ENCODE results near the gene PAXX. TPM values are rescaled to one million over a fixed set of nuclear protein-coding genes. Genes with fewer than 3 reads are reported as not detected.

The PAXX gene
- total RNA-seq, 1 donor: 16.6 TPM

DNA sequence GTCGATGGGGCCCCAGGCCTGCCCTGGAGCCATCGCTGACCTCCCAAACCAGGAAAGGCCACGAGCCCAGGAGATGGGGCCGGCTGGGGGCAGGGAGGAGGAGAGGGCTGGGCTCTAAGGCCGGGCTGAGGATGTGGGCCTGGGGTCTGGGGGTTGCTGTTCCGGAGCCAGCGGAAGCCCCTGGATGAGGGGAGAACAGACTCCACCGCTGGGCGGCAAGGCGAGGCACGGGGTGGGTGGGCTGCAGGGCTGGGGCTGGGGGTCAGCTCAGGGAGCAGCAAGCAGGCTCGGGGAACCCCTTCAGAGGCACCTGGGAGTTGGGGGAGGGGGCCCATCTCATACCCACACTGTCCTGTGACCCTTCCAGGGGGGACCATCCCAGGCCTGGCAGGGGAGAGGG lies 28.5 kb upstream of the PAXX start:
- Histone ChIP-seq H3K4me3 (ENCODE audit: insufficient read depth, low read length) (no peak overlapping the region), H3K27me3 (ENCODE audit: insufficient read depth, low read length) (peaks cover 2% of the 10 kb centered on the region), H3K4me1 (ENCODE audit: insufficient read depth, low read length) (no peaks in the 10 kb centered on the region), H2AFZ (ENCODE audit: low read length) (no peak overlapping the region), H3K36me3 (ENCODE audit: insufficient read depth, low read length) (no peaks in the 10 kb centered on the region), H3K79me2 (ENCODE audit: insufficient read depth, low read length) (no peaks in the 10 kb centered on the region), H4K20me1 (ENCODE audit: insufficient read depth, low read length) (no peaks in the 10 kb centered on the region), H3K4me2 (ENCODE audit: insufficient read depth, low read length) (no peak overlapping the region), H3K27ac (ENCODE audit: low read depth, low read length) (no peak overlapping the region), H3K9me3 (ENCODE audit: low read depth, low read length) (no peaks in the 10 kb centered on the region)
- no peak for DNase-seq (ENCODE audit: insufficient read length, low spot score, missing footprints)
- TF ChIP-seq, protein P1, sequence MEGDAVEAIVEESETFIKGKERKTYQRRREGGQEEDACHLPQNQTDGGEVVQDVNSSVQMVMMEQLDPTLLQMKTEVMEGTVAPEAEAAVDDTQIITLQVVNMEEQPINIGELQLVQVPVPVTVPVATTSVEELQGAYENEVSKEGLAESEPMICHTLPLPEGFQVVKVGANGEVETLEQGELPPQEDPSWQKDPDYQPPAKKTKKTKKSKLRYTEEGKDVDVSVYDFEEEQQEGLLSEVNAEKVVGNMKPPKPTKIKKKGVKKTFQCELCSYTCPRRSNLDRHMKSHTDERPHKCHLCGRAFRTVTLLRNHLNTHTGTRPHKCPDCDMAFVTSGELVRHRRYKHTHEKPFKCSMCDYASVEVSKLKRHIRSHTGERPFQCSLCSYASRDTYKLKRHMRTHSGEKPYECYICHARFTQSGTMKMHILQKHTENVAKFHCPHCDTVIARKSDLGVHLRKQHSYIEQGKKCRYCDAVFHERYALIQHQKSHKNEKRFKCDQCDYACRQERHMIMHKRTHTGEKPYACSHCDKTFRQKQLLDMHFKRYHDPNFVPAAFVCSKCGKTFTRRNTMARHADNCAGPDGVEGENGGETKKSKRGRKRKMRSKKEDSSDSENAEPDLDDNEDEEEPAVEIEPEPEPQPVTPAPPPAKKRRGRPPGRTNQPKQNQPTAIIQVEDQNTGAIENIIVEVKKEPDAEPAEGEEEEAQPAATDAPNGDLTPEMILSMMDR (IDR thresholded peaks at IDR 0.05; ENCODE audit: extremely low read depth, low read depth, low read length): no peak

- Histone ChIP-seq H4K20me1 (ENCODE audit: insufficient read depth, low read length) (no peaks in the 10 kb centered on the region), H3K4me2 (ENCODE audit: insufficient read depth, low read length) (no peak overlapping the region), H3K4me3 (ENCODE audit: insufficient read depth, low read length) (no peak overlapping the region), H3K79me2 (ENCODE audit: insufficient read depth, low read length) (no peaks in the 10 kb centered on the region), H3K36me3 (ENCODE audit: insufficient read depth, low read length) (no peaks in the 10 kb centered on the region), H2AFZ (ENCODE audit: low read length) (no peak overlapping the region), H3K27me3 (ENCODE audit: insufficient read depth, low read length) (peaks cover 2% of the 10 kb centered on the region), H3K4me1 (ENCODE audit: insufficient read depth, low read length) (no peaks in the 10 kb centered on the region), H3K27ac (ENCODE audit: low read depth, low read length) (no peak overlapping the region), H3K9me3 (ENCODE audit: low read depth, low read length) (no peaks in the 10 kb centered on the region)
- TF ChIP-seq, protein P1 (IDR thresholded peaks at IDR 0.05; ENCODE audit: extremely low read depth, low read depth, low read length): no peak
- no peak for DNase-seq (ENCODE audit: insufficient read length, low spot score, missing footprints)
Observed at GRCh38 chr9:136964171-136964689, 28.0 kb upstream of the PAXX start.

- Histone ChIP-seq H3K4me3 (ENCODE audit: insufficient read depth, low read length) (no peak overlapping the region), H4K20me1 (ENCODE audit: insufficient read depth, low read length) (no peaks in the 10 kb centered on the region), H3K79me2 (ENCODE audit: insufficient read depth, low read length) (no peaks in the 10 kb centered on the region), H2AFZ (ENCODE audit: low read length) (no peak overlapping the region), H3K4me2 (ENCODE audit: insufficient read depth, low read length) (no peak overlapping the region), H3K36me3 (ENCODE audit: insufficient read depth, low read length) (no peaks in the 10 kb centered on the region), H3K4me1 (ENCODE audit: insufficient read depth, low read length) (no peaks in the 10 kb centered on the region), H3K9me3 (ENCODE audit: low read depth, low read length) (no peaks in the 10 kb centered on the region), H3K27ac (ENCODE audit: low read depth, low read length) (no peak overlapping the region), H3K27me3 (ENCODE audit: insufficient read depth, low read length) (peaks cover 2% of the 10 kb centered on the region)
- TF ChIP-seq, protein P1 (IDR thresholded peaks at IDR 0.05; ENCODE audit: extremely low read depth, low read depth, low read length): no peak
- no peak for DNase-seq (ENCODE audit: insufficient read length, low spot score, missing footprints)
Observed at GRCh38 chr9:136964833-136965422, 27.3 kb upstream of the PAXX start.

DNA sequence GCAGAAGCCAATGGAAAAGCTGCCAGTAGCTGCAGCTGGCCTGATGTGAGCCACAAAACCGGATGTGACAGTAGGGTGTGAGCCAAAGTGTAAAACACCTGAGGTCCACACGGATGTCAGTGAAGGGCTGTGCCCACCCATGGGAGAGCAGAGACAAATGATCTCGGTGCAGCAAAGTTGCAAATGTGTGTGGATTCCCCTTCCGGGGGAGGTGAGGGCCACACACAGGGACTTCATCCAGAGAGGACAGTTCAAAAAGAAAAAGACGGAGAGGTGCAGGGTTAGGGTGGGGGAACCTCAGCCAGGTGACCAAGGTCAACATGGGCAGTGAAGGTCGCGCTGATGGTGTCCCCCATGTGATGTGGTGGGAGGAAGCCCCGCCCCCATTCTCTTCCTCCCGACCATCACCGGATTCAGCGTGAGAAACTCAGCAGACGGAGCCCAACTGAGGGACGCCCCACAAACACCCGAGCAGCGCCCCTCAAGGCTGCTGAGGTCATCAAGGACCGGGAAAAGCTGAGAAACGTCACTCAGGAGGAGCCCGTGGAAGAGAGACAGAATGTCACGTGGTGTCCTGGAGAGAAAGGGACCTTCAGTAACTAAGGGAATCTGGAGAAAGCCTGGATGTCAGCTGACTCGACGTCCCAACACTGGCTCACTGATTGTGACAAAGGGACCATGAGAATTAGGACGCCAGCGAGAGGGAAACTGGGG lies 26.3 kb upstream of the PAXX start:
- Histone ChIP-seq H3K4me1 (ENCODE audit: insufficient read depth, low read length) (no peaks in the 10 kb centered on the region), H3K4me3 (ENCODE audit: insufficient read depth, low read length) (no peak overlapping the region), H3K79me2 (ENCODE audit: insufficient read depth, low read length) (no peaks in the 10 kb centered on the region), H3K9me3 (ENCODE audit: low read depth, low read length) (no peaks in the 10 kb centered on the region), H4K20me1 (ENCODE audit: insufficient read depth, low read length) (no peaks in the 10 kb centered on the region), H2AFZ (ENCODE audit: low read length) (no peak overlapping the region), H3K4me2 (ENCODE audit: insufficient read depth, low read length) (peak overlapping the region; percentile 58), H3K36me3 (ENCODE audit: insufficient read depth, low read length) (no peaks in the 10 kb centered on the region), H3K27me3 (ENCODE audit: insufficient read depth, low read length) (peaks cover 2% of the 10 kb centered on the region), H3K27ac (ENCODE audit: low read depth, low read length) (no peak overlapping the region)
- DNase-seq (ENCODE audit: insufficient read length, low spot score, missing footprints): peak; percentile 93
- TF ChIP-seq, protein P1 (IDR thresholded peaks at IDR 0.05; ENCODE audit: extremely low read depth, low read depth, low read length): no peak

Measured in osteoblast (primary cell).